Neural progenitor cell (in vitro differentiated cells): ENCODE results near the gene ATP8B2. TPM values are rescaled to one million over a fixed set of nuclear protein-coding genes. Genes with fewer than 3 reads are reported as not detected.
A peak's percentile ranks its signal among the peaks of the same experiment; 100 is the strongest.

Experiments
- DNase-seq: peaks from one replicate; pipeline ENCODE4 v3.0.0-alpha.2; 2016; ENCODE audit warnings: low spot score
- H2AFZ ChIP-seq: fragments of 200-600 bp; sonication (generic); replicated peaks from 2 replicates; pipeline ENCODE4 v1.6.1; 2016; ENCODE audit warnings: antibody characterized with exemption
- H3F3A ChIP-seq: fragments of 200-600 bp; sonication (generic); 2 replicates; pipeline ENCODE4 v1.6.1; 2016; ENCODE audit warnings: antibody characterized with exemption, low read depth
- H3K27ac ChIP-seq: fragments of 200-600 bp; sonication (generic); 2 replicates; pipeline ENCODE4 v1.5.1; 2016; ENCODE audit warnings: mild to moderate bottlenecking
- H3K27me3 ChIP-seq: fragments of 200-600 bp; sonication (generic); 2 replicates; pipeline ENCODE4 v1.6.1; 2016; ENCODE audit warnings: mild to moderate bottlenecking, moderate library complexity
- H3K36me3 ChIP-seq: fragments of 200-600 bp; sonication (generic); 2 replicates; pipeline ENCODE4 v1.5.1; 2016
- H3K4me1 ChIP-seq: fragments of 200-600 bp; sonication (generic); 2 replicates; pipeline ENCODE4 v1.6.1; 2016; ENCODE audit warnings: mixed run types
- H3K4me2 ChIP-seq: fragments of 200-600 bp; sonication (generic); 2 replicates; pipeline ENCODE4 v1.6.1; 2016
- H3K4me3 ChIP-seq: fragments of 200-600 bp; sonication (generic); 2 replicates; pipeline ENCODE4 v1.5.1; 2016
- H3K79me2 ChIP-seq: fragments of 200-600 bp; sonication (generic); 2 replicates; pipeline ENCODE4 v1.6.1; 2016; ENCODE audit warnings: low read depth
- H3K9ac ChIP-seq: fragments of 200-600 bp; sonication (generic); 2 replicates; pipeline ENCODE4 v1.6.1; 2016
- H3K9me3 ChIP-seq: fragments of 200-600 bp; sonication (generic); 2 replicates; pipeline ENCODE4 v1.5.1; 2016; ENCODE audit warnings: low read depth
- H4K20me1 ChIP-seq: fragments of 200-600 bp; sonication (generic); 2 replicates; pipeline ENCODE4 v1.6.1; 2016; ENCODE audit warnings: low read depth
- H3K27ac Mint-ChIP-seq: 3 replicates; pipeline ENCODE4 v1.8.0; 2021; ENCODE audit warnings: mixed read lengths
- H3K27me3 Mint-ChIP-seq: 2 replicates; pipeline ENCODE4 v1.8.0; 2022; ENCODE audit warnings: low read depth, mild to moderate bottlenecking, inconsistent platforms, moderate library complexity, mixed read lengths; ENCODE audit not compliant: insufficient read depth
- H3K36me3 Mint-ChIP-seq: 3 replicates; pipeline ENCODE4 v1.8.0; 2021; ENCODE audit warnings: mixed read lengths
- H3K4me1 Mint-ChIP-seq: 3 replicates; pipeline ENCODE4 v1.8.0; 2021; ENCODE audit warnings: mixed read lengths
- H3K4me3 Mint-ChIP-seq: 3 replicates; pipeline ENCODE4 v1.8.0; 2021; ENCODE audit warnings: mild to moderate bottlenecking, moderate library complexity, mixed read lengths
- H3K9me3 Mint-ChIP-seq: 3 replicates; pipeline ENCODE4 v1.8.0; 2020; ENCODE audit warnings: mixed read lengths
- CTCF ChIP-seq: fragments of 200-600 bp; sonication (generic); IDR thresholded peaks from 2 replicates; pipeline ENCODE4 v1.5.1; 2017; ENCODE audit warnings: antibody characterized with exemption, mild to moderate bottlenecking
- EZH2 ChIP-seq: fragments of 200-600 bp; sonication (generic); IDR thresholded peaks from 2 replicates; pipeline ENCODE4 v1.6.1; 2017; ENCODE audit warnings: antibody characterized with exemption, mild to moderate bottlenecking, moderate library complexity
- EZH2phosphoT487 ChIP-seq: fragments of 200-600 bp; sonication (generic); IDR thresholded peaks from 2 replicates; pipeline ENCODE4 v1.6.1; 2017; ENCODE audit warnings: antibody characterized with exemption
- total RNA-seq: library from RNA; depleted of rRNA; stranded (reverse); fragments of >200 nt; gene quantifications from 2 replicates; pipeline ENCODE4 v1.2.3, GENCODE V29; 2015; ENCODE audit warnings: low replicate concordance

The ATP8B2 gene
- total RNA-seq, 1 donor from 2014 or later = 41.6 TPM

DNA sequence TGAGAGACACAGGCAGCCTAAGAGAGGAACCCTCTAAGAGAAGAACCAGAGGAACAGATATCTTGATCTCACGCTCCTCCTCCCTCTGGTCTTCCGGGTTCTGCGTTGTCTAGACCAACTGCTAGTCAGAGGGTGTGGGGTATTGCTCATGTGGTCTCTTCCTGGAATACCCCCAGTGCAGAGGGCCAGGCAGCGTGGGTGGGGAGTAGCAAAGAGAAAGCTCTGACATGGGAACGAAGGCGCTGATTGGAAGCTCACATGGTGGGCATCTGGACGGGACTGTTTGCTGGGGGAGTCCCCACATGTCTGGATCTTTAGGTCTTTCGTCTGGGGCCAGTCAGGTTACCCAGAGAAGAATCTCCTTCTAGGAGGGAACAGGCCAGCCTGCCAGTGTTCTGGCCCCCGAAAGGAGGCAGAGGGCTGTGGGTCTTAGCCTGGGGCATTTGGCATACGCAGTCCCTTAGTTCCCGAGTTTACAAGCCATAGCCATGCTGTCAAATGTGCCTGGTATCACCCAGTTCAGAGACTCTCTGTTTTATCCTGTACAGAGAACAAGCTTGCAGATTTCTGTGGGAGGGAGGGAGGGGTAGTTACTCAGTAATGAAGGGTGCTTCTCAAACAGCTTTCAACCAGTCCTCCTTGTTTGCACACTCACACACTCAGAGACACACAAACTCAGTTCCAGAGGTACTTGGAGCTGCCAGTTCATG, 61.5 kb downstream of the ATP8B2 start:
- H3K27me3 Mint-ChIP-seq = peaks cover 5% of the 10 kb centered on the region
- Histone ChIP-seq H4K20me1 (no peaks in the 10 kb centered on the region), H3K4me2 (no peak overlapping the region), H3K9ac (no peak overlapping the region), H3K27me3 (no peaks in the 10 kb centered on the region), H3K27ac (no peak overlapping the region), H2AFZ (no peak overlapping the region), H3K4me3 (no peak overlapping the region), H3K9me3 (no peaks in the 10 kb centered on the region), H3K79me2 (no peaks in the 10 kb centered on the region), H3F3A (no peaks in the 10 kb centered on the region), H3K36me3 (no peaks in the 10 kb centered on the region), H3K4me1 (no peaks in the 10 kb centered on the region)
- no peaks in the 10 kb centered on the region for H3K4me1 Mint-ChIP-seq
- H3K27ac Mint-ChIP-seq = no peak overlapping the region
- H3K9me3 Mint-ChIP-seq = no peaks in the 10 kb centered on the region
- no peak for DNase-seq
- H3K4me3 Mint-ChIP-seq = no peak overlapping the region
- no peaks in the 10 kb centered on the region for H3K36me3 Mint-ChIP-seq
- no peak for TF ChIP-seq CTCF

- Mint-ChIP-seq H3K4me3 (peak overlapping the region; percentile 41), H3K4me1 (no peaks in the 10 kb centered on the region), H3K27ac (peak overlapping the region; percentile 25), H3K9me3 (peaks cover 8% of the 10 kb centered on the region), H3K27me3 (no peaks in the 10 kb centered on the region), H3K36me3 (no peaks in the 10 kb centered on the region)
- Histone ChIP-seq H3K4me1 (no peaks in the 10 kb centered on the region), H3K4me3 (no peak overlapping the region), H3K9me3 (no peaks in the 10 kb centered on the region), H2AFZ (peak overlapping the region; percentile 0), H3K36me3 (no peaks in the 10 kb centered on the region), H3K79me2 (no peaks in the 10 kb centered on the region), H3K27me3 (no peaks in the 10 kb centered on the region), H4K20me1 (no peaks in the 10 kb centered on the region), H3F3A (no peaks in the 10 kb centered on the region), H3K9ac (no peak overlapping the region), H3K27ac (no peak overlapping the region), H3K4me2 (no peak overlapping the region)
- DNase-seq = no peak
- TF ChIP-seq EZH2phosphoT487 (no peak), CTCF (no peak), EZH2 (no peak)
Measured at GRCh38 chr1:154391086-154391770, 65.9 kb downstream of the ATP8B2 start.

DNA sequence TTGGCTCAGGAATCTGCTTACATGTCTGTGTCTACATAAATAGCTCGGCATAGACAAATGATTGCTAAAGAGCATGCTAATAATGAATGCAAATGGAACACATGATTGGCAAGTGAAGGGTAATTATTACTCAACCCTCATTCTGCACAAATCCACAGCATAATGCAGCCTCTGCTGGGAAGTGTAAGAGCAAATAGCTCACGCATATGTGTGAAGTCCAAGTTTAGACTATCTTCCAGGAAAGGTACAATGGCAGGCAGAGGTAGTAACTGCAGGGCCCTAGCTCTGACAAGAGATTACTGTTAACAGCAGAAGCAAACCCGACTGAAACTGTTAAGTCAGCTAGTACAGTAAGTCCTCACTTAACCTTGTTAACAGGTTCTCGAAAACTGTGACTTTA, 72.8 kb downstream of the ATP8B2 start:
- Histone ChIP-seq H3K9me3 (no peaks in the 10 kb centered on the region), H2AFZ (no peak overlapping the region), H3K36me3 (no peaks in the 10 kb centered on the region), H3K27me3 (peaks cover 6% of the 10 kb centered on the region), H3F3A (no peaks in the 10 kb centered on the region), H3K79me2 (no peaks in the 10 kb centered on the region), H4K20me1 (no peaks in the 10 kb centered on the region), H3K4me3 (no peak overlapping the region), H3K9ac (no peak overlapping the region), H3K4me1 (no peaks in the 10 kb centered on the region), H3K4me2 (no peak overlapping the region), H3K27ac (no peak overlapping the region)
- Mint-ChIP-seq H3K27me3 (peaks cover 5% of the 10 kb centered on the region), H3K4me1 (no peaks in the 10 kb centered on the region), H3K36me3 (no peaks in the 10 kb centered on the region), H3K9me3 (peaks cover 8% of the 10 kb centered on the region), H3K27ac (no peak overlapping the region), H3K4me3 (no peak overlapping the region)
- no peak for DNase-seq
- TF ChIP-seq EZH2phosphoT487 = no peak
- TF ChIP-seq EZH2 = no peak
- TF ChIP-seq CTCF = no peak
